RKO (cell line): ENCODE measurements around the gene ITIH4.
"Not testable (repeated sequence)": the region's sequence is repeated elsewhere in the genome, so short reads cannot be mapped to it uniquely, and the experiment has no call there.

Experiments
- DNase-seq: peaks from one replicate; pipeline ENCODE4 v3.0.0-alpha.2; 2016; ENCODE audit warnings: low spot score

ITIH4 gene

GRCh38 chr3:52783211-52783555 lies 47.3 kb downstream of the ITIH4 start:
- DNase-seq, result no peak

GRCh38 chr3:52782412-52783210 lies 47.9 kb downstream of the ITIH4 start:
- DNase-seq, result no peak

- no peak for DNase-seq
Measured at GRCh38 chr3:52781741-52782140, 48.7 kb downstream of the ITIH4 start.

DNA sequence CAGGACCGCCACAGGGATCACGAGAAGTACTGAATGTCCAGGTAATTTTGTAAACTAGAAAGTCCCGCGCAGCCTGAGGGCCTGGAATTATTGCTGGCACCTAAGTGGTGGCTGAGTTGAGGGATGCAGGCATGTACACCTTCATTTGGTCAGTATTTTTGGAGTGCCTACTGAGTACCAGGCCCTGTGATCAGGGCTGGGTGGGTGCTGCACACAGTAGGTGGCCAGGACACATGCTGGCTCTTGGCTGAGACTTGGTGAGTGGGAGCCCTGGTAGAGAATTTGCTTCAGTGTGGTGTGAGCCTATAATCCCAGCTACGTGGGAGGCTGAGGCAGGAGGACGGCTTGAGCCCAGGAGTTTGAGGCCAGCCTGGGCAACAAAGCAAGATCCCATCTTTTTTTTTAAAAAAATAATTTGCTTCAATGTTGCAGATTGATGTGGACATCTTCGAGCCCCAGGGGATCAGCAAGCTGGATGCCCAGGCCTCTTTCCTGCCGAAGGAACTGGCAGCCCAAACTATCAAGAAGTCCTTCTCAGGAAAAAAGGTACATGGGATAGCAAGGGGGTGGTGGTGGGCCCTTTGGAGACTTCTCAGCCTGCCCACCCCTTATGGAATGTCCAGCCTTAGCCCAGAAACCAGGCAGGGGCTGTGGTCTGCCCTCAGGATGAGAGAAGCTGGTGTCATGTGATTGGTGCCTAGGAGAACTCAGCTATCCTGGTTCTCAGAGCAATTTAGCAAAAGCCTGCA lies 50.5 kb downstream of the ITIH4 start:
- DNase-seq, result no peak

DNA sequence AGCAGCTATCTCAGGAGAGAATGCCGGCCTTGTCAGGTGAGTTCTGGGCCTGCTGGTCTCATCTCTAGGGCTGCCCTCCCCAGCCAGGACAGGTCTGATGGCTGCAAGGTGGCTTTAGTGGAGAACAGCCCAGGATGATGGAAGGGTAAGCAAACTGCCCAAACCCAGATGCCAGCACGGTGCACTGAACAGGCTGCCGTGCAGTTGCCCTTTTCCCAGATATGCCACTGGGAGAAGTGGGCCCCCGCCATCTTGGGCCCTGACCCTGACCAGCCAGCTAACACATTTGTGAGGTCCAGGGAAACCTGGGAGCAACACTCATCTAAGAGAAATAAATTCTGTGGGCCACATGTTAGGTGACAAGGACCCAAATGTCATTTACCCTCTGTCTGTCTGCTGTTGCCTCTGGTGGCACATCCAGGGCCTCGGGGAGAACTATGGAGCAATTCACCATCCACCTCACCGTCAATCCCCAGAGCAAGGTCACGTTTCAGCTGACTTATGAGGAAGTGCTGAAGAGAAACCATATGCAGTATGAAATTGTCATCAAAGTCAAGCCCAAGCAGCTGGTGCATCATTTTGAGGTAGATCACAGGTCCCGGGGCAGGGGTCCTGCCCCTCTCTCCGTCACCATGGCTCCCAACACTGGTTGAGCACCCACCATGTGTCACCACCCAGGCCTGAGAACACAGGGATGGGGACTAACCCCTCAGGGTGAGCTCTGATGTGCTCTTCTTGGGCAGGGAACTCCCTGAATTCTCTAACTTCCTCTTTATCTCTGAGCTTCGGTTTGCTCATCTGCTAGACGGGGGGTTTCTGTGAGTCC lies 51.2 kb downstream of the ITIH4 start:
- no peak for DNase-seq

DNA sequence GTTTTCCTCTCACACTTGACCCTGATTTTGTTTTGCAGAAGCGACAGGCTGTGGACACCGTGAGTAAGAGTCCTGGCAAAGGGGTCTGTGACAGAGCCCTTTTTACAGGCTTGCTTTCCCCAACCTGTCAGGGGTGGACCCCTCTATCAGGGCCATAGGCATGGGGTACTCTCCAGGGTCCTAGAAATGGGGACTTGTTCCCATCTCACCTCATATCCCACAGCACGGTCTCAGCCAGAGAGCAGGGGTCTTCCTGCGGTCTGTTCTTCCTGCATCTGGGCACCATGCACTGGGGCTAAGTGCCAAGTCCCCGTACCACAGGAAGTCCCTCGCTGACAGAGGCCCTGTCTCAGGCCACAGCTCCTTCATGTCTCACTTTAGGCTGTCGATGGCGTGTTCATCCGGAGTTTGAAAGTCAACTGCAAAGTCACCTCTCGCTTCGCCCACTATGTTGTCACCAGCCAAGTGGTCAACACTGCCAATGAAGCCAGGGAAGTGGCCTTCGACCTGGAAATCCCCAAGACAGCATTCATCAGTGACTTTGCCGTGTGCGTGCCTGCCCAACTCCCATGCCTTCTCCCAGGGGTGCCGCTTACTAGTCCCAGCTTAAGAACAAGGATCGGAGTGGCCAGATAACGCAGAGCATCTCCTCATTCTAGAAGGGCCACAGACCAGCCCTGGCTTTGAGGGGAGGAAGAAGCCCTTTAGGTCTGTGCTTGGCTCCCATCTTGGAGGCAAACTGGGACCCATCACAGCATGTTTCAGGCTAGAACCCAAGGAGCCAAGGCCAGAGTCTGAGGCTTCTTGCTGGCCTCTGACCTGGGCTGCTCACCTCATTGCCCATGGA lies 52.3 kb downstream of the ITIH4 start:
- no peak for DNase-seq

- no peak for DNase-seq
Measured at GRCh38 chr3:52777127-52777958, 53.1 kb downstream of the ITIH4 start, which contains the start of gene ITIH1. Gene ITIH1, plus strand, starts transcription at chr3:52777599. Its CDS starts 17 bp downstream, at chr3:52777616.

DNA sequence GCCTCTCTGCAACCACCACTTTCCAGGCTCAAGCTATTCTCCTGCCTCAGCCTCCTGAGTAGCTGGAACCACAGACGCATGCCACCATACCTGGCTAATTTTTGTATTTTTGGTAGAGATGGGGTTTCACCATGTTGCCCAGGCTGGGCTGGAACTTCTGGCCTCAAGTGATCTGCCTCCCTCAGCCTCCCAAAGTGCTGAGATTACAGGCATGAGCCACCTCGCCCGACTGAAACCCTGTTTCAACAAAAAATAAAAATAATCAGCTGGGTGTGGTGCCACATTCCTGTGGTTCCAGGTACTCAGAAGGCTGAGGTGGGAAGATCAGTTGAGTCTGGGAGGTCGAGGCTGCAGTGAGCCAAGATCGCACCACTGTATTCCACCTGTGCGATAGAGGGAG lies 54.0 kb downstream of the ITIH4 start:
- not testable (repeated sequence) for DNase-seq

- DNase-seq, result no peak
Measured at GRCh38 chr3:52775877-52776276, 54.6 kb downstream of the ITIH4 start.

DNA sequence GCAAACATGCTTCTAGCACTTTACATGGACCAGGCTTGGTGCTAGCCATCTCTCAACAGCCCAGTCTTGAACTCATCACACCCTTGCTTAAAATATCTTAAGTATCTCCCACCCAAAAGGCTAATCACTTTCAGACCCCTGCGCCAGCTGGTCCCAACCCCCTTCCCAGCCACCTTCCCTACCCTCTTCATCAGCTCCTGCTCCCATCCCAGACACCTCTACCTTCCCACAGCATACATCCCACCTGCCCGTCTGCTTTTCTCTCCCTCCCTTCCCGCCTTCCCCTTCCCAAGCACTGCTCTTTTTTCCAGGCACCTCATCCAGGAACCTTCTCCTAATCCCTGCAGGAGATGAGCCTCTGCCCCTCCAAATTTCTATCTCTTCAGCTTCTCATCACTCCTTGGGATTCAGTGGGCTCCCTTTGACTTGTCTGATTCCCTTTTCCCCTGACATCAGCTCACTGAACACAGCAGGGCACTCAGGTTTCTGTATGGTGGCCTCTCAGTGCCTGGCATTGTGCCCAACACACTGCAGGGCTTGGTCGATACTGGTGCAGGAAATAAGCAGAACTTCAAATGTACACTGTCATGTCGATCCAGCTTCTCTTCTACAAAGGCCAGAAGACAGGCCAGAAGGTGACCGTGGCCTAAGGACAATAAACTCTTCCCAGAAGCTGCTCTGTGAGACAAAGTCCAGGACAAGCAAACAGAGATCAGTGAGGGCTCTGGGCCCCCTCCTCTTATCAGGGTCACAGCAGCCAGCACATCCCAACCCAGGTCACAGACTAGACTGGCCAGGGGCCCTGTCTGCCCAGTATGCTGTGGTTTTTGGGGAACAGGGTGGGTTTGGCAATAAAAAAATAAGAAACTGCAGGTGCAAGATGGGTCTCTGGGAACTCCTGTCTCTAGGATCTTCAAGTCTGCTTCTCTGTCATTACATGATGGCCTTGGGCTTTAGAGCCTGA lies 55.3 kb downstream of the ITIH4 start:
- DNase-seq, result no peak

- DNase-seq, result no peak
Measured at GRCh38 chr3:52774066-52774713, 56.3 kb downstream of the ITIH4 start.

DNA sequence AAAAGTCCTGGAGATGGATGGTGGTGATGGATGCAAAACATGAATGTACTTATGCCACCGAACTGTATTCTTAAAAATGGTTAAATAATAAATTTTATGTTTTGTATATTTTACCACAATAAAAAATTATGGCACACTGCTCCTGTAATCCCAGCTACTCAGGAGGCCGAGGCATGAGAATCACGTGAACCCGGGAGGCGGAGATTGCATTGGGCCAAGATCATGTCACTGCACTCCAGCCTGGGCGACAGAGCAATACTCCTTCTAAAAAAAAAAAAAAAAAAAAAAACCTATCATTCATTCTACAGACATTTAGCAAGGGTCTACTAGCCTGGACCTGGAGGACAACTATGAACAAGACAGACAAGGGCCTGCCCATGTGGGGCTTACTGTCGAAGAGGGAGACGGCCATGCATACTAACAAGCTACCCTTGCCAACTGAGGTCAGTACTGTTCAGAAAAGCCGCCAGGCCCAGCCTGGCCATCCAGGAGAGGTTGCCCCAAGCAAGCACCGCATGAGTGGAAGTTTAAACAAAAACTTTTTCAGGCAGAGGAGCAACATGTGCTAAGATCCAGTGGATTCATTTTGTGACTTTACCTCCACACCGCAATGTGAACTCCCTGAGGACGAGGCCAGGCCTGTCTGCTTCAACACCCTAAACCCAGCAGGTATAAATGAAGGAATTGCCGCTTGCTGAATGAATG lies 57.0 kb downstream of the ITIH4 start:
- no peak for DNase-seq

GRCh38 chr3:52771702-52772101 lies 58.8 kb downstream of the ITIH4 start:
- no peak for DNase-seq

- DNase-seq, result peak; percentile 53
Measured at GRCh38 chr3:52771334-52771681, 59.2 kb downstream of the ITIH4 start.

DNA sequence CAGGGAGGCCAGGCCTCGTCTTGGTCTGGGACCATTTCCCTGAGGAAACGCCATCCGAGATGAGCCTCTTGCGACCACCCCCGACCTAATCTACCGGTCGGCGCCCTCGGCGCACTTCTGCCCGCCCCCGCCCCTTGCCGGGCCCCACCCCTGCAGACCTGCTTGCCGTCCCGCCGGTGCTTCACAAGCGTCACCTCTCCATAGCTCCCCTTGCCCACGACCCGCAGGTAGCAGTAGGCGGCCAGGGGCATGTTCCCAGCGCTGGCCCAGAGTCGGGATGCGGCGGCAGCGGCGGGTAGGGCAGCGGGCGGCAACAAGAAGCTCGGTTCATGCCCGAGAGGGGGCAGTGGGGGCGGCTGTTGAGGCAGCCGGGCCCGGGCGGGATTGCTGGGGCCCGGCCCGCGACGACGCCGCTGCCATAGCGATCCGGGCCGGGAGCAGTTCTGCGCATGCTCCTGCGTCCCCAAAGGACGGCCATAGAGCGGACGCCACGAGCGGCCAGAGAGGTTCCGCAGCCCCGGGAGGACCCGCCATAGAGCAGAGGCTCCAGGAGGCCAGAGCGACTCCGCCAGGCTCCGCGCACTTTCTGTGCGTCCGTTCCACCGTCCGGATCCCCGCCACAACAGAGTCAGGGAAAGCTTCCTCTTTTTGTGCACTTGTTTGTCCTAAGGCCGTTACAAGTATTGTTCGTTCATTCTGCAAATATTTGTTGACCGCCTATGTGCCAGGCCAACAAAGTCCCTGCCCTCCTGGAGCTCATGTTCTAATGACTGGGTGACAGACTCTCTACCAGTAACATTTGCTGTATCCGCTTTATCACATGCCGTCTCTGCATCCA lies 59.8 kb downstream of the ITIH4 start, which contains the start of gene NEK4:
NEK4 (minus strand) TSS at position 445 of the 838 bp plus-strand sequence; CDS start at position 251, 194 bp downstream.
- peak; percentile 94 for DNase-seq

GRCh38 chr3:52769786-52770455 lies 60.6 kb downstream of the ITIH4 start:
- DNase-seq, result peak; percentile 55

GRCh38 chr3:52763466-52763865 lies 67.0 kb downstream of the ITIH4 start:
- DNase-seq, result no peak
